Measurements from ENCODE around the gene DLGAP1.
"Not testable (repeated sequence)": the region's sequence is repeated elsewhere in the genome, so short reads cannot be mapped to it uniquely, and the experiment has no call there.

Gene DLGAP1

DNA sequence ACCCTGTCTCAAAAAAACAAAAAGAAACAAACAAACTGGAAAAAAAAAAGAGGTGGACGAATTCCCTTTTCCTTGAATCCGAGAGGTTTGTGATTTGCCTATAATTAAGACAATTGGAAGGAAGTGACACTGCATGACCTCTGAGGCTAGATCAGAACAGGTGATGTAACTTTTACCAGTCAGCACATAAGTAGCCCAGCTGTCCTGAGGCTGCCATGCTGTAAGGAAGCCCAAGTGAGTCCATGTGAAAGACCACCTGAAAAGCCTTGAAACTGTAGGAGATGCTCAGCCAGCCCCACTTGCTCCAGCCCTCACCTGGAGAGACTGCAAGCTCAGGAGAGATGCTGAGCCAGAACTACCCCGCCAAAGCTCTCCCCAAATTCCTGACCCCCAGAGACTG is 838.4 kb downstream of the DLGAP1 start:
- FAIRE-seq = no peak

DNA sequence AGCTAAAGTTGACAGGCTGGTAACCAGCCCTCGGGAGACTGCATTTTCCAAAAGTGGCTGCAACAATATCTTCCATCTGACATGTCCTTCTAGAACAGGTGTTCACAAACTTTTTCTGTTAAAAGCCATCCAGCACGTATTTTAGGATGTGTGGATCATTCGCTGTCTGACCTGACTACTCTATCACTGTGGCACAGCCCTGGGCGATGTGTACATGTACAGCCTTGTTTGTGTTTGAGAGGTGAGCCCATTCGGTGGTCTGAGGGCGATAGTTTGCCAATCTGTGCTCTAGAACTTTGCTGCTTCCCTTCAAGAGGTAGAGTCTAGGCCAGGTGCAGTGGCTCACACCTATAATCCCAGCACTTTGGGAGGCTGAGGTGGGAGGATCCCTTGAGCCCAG is 839.0 kb downstream of the DLGAP1 start:
- FAIRE-seq = no peak

DNA sequence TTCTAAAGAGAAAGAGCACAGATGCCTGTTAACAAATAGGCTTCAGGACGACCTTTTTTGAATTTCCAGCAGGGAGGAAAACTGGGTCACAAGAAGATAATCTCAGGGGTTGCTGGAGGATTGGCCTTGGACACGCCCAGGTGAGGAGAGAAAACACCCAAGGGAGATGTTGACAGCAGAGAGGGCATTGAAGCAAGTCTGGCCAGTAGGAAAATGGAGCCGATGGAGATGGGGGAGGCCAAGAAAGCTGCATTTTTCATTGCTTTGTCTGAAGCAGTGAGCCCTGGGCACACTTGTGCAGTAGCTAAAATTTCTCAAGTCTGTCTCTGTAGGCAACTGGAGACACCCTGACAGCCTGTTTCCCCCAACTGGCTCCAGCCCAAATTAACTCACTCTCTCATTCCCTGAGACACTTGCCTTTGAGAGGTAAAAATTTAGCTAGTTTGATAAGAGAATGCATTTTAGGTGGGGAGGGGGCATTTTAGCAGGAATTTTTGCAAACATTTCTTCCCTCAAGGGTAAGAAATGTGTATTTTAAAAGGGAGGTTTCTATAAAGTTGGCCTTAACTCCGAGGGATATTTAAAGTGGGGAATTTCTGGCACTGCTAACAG is 839.6 kb downstream of the DLGAP1 start:
- FAIRE-seq = no peak

DNA sequence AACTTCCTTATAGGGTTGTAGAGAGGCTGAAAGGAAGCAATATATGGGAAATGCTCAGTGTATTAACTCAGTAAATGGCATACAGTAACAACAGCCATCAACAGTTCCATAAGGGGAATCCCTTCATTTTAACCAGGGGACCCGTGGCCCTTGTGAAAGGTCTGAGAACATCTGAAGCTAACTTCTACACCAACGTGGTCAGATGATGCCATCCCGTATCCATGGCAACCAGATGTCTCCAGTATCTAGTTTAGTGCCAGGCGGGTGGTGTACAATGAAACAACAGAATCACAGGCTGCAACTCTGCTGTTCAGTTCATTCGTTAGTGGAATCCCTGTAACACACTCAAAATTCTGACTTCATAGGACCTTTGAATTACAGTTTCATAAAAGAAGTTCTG is 842.8 kb downstream of the DLGAP1 start:
- no peak for FAIRE-seq

DNA sequence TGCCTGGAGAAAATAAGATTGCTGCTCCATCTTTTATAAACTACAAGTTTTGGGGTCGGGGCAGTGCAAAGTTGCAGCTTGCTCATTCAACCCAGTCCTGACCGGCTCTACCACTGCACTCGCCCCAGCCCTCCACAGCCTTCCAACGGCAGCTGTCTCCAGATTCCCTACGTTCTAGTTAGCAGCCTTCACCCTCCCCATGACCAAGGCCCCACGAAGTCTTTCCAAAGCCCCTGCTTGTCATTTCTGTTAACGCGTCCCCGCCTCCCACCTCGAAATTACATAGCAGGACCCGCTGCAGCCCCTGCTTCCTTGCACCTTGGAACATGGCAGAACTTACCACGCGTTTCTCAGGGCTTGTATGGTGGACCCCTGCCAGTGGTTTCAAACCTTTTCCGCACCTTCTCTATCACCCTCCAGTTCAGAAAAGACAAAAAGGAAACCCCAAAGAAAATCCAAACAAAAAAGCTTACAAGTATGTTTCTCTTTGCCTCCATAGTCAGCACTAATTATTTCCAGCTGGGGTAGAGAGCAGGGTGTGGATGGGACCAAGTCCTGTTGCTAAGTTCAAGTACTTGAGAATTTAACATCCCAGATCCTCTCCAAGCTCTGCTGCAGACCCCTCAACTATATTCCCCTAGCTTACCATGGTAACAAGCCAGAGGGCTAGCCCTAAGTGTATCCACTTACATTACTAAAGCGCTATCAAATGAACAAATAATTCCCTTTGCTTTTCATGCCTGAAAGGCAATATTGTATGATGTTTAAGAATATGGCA is 843.6 kb downstream of the DLGAP1 start:
- no peak for FAIRE-seq

DNA sequence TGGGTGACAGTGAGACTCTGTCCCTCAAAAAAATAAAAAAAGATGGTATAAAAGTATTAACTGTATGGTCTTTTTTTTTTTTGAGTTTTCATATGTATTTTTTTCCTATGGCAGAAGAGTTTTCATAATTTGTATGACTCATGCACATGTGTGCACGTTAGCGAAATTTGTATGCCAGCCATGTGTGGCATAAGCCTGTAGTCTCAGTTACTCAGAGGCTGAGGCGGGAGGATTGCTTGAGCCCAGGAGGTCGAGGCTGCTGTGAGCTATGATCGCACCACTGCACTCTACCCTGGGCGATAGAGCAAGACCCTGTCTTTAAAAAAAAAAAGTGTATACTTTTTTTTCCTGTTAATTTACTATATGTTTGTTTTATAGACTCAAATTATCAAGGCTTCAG is 844.3 kb downstream of the DLGAP1 start:
- FAIRE-seq = no peak

DNA sequence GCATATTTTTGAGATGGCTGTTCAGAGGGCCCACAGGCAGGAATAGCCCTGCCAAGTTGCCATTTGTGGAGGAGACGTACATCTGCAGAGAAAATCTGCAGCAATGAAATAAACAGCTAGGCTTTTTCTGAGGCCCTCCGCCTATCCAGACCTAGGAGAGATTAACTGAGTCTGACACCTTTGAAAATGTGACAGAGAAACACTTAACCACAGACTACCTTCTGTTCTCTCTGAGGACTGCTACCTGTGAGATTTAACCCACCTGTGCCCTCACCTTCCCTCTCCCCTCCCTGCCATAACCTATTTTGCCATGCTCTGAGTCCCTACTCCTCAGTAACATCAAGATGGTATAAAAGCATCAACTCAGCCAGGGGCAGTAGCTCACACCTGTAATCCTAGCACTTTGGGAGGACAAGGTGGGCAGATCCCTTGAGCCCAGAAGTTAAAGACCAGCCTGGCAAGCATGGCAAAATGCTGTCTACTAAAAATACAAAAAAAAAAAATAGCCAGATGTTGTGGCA is 844.9 kb downstream of the DLGAP1 start:
- FAIRE-seq = no peak

DNA sequence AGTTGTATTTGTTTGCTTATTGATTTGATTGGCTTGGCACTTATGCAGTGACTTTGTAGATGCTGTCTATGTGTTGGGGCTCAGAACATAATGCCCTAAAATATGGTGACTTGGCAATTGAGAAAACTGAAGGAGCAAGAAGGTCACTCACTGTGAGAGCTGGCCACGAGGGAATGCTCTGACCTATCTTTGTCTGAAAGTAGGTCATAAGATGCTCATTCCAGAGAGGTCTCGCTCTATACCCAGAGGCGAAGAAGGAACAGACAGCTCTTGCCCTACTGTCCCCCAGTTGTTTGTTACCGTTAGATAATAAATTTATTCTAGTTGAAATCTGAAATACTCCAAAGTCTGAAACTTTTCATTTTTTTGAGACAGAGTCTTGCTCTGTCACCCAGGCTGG is 846.6 kb downstream of the DLGAP1 start:
- no peak for FAIRE-seq

DNA sequence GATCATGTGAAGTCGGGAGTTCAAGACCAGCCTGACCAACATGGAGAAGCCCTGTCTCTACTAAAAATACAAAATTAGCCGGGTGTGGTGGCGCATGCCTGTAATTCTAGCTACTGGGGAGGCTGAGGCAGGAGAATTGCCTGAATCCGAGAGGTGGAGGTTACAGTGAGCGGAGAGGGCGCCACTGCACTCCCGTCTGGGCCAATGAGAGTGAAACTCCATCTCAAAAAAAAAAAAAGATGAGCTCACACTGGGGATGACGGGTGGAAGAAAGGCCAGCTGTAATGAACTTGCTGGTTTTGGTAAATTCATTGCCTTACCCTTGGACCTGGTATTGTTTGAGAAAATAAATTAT is 847.0 kb downstream of the DLGAP1 start:
- not testable (repeated sequence) for FAIRE-seq

DNA sequence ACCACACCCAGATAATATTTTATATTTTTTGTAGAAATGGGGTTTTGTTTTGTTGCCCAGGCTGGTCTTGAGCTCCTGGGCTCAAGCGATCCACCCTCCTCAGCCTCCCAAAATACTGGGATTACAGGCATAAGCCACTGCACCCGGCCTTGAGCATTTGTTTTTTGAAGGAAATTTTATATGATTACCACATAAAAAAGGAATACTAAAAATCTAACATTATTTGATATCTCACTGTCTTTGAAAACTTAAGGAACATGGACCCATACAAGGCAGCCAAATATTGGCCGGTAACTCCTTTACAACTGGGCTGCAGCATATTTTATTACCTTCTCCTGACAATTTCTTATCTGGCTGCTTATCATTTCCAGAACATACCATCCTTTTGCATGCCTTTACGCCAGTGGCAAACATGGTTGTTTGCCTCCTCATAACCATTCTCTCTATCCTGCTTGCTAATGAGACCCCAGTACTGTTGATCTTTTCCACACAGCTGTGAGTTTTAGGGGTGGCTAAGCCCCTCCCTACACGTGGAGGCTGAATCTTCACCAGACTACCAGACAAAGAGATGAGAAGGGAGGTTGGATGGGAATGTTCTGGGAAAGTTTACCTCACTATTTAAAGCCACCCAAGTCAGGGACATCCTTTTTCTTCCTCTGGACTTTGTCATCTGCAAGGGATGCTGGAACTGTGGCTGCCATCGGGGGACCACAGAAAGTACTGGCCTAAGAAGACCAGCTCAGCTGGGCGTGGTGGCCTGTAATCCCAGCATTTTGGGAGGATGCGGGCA is 847.6 kb downstream of the DLGAP1 start:
- no peak for FAIRE-seq

DNA sequence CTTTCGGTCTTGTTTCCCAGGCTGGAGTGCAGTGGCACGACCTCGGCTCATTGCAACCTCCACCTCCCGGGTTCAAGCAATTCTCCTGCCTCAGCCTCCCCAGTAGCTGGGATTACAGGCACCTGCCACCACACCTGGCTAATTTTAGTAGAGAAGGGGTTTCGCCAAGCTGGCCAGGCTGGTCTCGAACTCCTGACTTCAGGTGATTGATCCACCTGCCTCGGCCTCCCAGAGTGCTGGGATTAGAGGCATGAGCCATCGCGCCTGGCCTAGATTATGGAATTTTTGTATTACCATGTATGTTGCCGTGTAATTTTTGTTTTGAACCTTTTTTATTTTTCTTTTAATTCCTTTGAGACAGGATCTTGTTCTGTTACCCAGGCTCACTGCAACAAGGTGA is 848.2 kb downstream of the DLGAP1 start:
- not testable (repeated sequence) for FAIRE-seq

DNA sequence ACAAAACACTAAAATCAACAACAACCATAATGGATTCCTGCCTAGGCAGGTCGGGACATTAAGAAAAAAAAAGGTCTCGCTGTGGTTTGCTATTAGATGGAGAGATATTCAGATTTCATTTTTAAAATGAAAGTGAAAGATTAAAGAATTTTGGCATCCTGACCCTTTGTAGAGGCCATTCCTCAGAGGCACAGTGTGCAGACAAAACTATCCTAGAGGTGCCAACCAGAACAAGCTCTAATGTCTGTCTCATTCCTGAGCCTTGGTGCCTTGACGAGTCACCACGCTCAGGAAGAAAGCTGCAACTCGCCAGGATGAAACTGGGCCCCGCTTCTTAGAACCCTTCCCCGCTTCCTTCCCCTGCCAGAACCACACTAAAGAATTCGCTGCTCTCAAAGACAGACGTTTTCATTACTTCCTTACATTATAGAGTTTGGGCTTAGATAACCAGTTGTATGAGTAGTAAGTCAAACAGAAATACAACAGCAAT is 849.1 kb downstream of the DLGAP1 start:
- no peak for FAIRE-seq

DNA sequence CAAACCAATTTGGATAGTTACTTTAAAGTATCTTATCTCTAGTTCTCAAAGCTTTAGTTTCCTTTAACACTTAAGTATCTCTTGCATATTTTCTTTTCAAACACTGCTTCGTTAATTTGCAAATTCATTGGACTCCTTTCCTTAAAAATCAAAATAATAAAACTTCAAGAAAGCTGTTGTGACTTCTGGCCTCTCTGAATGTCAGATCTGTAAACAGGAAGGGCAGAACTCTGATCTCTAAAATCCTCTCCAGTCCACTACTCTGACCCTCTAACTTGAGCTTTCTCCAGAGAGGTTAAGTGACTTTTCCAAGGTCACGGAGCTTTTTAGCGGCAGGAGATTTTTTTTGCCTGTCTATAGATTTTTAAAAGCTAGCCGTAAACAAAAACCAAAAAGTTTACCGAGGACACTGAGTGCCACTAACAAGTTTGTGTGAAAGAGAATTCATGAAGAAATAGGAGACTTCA is 849.6 kb downstream of the DLGAP1 start:
- FAIRE-seq = no peak

DNA sequence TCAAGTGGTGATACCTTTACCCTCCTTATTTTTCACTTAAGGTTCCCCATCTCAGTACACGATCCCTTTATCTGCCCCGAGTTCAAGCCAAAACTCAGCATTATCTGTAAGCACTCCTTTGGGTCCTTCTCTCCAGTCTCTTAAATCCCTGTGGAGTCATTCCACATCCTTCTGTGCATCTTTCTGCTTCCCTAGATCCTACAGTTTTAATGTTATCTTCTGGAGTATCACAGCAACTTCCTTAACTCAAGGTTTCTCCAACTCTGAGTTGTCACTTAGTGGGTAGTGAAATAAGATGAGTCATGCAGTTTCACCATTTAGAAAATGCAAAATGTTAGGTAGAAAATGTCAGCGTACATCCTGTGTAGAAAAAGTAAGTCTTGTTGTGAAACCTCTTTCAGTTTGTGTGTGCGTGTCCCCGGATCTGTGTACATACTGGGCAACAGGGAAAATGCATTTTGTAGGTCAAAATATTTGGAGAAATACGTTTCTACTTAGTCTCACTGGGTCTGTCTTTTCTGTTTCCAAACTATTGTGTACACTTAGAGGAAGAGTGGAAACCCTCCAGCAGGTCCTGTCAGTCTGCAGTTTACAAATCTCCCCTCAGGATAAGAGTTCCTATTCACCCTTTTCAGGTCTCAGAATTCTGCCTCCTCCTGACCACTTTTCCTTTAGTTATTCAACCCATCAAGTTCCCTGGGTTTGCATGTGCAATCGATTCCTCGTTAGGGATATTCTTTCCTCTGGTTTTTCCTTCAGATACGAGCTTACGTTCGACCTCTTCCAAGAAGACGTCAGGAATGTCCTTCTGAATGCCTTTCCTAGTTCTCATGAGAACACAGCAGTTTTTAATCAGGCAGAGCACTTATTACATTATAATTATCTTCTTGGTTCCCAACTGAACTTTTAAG is 850.4 kb downstream of the DLGAP1 start:
- no peak for FAIRE-seq

DNA sequence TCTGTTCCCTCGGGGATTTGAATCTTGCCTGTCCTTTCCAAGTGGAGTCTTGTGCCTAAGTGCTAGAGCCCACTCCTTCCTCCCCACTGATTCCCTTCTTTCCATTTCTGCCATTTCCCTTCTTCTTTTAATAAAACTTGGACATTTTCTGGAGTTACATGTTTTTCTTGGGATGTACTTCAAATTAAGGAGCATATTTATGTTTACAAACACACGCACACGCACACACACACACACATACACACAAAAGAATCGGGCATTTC is 850.9 kb downstream of the DLGAP1 start:
- FAIRE-seq = no peak

DNA sequence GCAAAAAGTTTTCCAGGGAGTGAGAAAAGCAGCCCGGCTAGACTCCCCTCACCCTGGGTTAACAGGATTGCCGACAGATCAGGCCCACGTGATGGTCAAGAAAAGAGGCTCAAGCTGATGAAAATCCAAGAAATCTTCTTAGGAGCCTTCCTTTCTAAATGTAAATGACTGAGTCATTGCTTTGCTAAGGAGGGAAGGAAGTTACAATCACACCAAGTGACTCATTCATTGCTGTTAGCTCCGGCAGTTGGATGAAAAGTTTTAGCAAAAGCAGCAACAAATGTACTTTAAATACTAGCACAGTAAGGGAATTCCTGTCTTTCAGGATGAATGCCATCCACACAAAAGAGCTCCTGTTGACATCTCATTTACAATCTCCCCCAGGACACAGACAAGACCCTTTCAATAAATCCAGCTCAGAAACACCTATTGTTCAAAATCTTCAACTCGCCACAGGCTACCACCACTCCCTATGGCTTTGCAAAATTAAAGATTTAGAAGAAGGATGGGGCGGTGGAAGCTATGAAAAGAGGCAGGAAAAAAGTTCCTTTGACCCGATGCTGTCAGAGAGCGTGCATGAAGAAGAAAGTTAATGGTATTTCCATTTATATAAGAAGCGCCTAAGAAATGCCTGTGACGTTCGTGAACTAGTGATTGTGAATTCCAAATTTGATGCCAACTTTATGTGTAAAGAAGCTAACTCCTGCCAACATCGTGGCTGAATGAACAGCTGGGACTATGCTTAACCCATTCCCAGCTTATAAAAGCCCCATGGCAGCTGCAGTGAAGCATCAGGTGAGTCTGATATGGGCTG is 851.5 kb downstream of the DLGAP1 start:
- FAIRE-seq = no peak

DNA sequence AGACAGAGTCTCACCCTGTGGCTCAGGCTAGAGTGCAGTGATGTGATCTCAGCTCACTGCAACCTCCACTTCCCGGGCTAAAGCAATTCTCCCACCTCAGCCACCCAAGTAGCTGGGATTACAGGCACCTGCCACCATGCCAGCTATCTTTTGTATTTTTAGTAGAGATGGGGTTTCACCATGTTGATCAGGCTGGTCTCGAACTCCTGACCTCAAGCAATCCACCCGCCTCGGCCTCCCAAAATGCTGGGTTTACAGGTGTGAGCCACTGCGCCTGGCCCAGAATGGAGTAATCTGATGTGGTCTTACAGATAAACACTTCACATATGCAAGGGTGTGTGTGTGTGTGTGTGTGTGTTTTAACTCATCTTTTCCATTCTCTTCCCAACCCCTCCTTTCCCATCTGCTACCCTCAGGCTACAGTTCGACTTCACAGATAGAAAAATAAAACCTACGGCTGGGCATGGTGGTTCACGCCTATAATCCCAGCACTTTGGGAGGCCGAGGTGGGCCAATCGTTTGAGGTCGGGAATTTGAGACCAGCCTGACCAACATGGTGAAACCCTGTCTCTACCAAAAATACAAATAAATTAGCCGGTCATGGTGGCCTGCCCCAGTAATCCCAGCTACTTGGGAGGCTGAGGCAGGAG is 853.9 kb downstream of the DLGAP1 start:
- not testable (repeated sequence) for FAIRE-seq

DNA sequence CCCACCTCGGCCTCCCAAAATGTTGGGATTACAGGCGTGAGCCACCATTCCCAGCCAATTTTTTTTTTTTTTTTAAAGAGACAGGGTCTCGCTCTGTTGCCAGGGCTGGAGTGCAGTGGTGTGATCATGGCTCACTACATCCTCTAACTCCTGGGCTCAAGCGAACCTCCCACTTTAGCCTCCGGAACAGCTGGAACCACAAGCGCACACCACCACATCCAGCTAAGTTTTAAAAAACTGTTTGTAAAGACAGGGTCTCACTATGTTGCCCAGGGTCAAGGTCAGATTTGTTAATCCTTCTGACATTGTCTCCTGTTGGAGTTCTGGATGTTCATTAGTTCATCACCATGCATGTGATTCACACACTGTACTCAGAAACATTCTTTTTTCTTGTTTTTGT is 855.2 kb downstream of the DLGAP1 start:
- FAIRE-seq = no peak

DNA sequence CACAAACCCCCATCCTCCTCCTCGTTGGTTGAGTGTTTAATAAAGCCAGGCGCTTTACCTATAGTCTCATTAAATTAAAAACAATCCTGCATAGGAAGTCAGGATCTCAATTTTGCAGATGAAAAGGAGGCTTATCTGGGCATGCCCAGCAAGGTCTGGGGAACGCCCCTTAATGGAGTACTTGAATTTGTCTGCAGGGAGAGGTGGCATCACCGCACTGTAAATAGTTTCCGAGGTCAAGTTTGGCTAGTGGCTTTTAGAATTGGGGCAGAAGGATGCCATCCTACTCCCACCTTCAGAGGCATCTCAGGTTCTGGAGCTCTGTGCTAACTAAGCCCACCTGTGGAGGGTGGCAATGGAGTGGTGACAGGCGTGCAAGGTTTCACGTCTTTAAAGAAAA is 855.9 kb downstream of the DLGAP1 start:
- FAIRE-seq = no peak

DNA sequence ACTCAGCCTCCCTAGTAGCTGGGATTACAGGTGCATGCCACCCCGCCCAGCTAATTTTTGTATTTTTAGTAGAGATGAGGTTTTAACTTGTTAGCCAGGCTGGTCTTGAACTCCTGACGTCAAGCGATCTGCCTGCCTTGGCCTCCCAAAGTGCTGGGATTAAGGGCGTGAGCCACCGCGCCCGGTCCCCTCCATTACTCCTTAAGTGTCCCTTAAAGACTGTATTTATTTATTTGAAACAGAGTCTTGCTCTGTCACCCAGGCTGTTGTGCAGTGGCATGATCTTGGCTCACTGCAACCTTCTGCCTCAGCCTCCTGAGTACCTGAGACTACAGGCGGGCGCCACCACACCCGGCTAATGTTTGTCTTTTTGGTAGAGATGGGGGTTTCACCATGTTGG is 856.5 kb downstream of the DLGAP1 start:
- no peak for FAIRE-seq
